WTC11 (cell line): ENCODE results near the gene PEX6. TPM values are rescaled to one million over a fixed set of nuclear protein-coding genes. Genes with fewer than 3 reads are reported as not detected.
A peak's percentile ranks its signal among the peaks of the same experiment; 100 is the strongest.

Experiments
- ATAC-seq: fragments of 200-7000 bp; cut with Tn5 transposase; 2 replicates; pipeline ENCODE4 v1.10.0; 2021; ENCODE audit warnings: mild to moderate bottlenecking, moderate library complexity
- CTCF ChIA-PET: fragments of 300-600 bp; sonication (Branson Sonifier 250); formaldehyde crosslinking; loops from one replicate; lab custom pipeline; 2021; ENCODE audit warnings: antibody characterized with exemption; lab: Charles Lee
- POLR2A ChIA-PET: fragments of 350-600 bp; sonication (Branson Sonifier 250); formaldehyde crosslinking; loops from one replicate; lab custom pipeline; 2021; ENCODE audit warnings: antibody characterized with exemption; lab: Charles Lee
- DNase-seq: peaks from one replicate; pipeline ENCODE4 v3.0.0; 2021; ENCODE audit warnings: low spot score
- H3K27ac Mint-ChIP-seq: 2 replicates; pipeline ENCODE4 v1.8.0; 2021; ENCODE audit warnings: mixed read lengths
- H3K27me3 Mint-ChIP-seq: 2 replicates; pipeline ENCODE4 v1.8.0; 2021; ENCODE audit warnings: low read depth, mild to moderate bottlenecking, moderate library complexity, mixed read lengths
- H3K36me3 Mint-ChIP-seq: 2 replicates; pipeline ENCODE4 v1.8.0; 2021; ENCODE audit warnings: mixed read lengths
- H3K4me1 Mint-ChIP-seq: 2 replicates; pipeline ENCODE4 v1.8.0; 2022; ENCODE audit warnings: mixed read lengths
- H3K4me3 Mint-ChIP-seq: 2 replicates; pipeline ENCODE4 v1.8.0; 2021; ENCODE audit warnings: mild to moderate bottlenecking, moderate library complexity, mixed read lengths
- H3K9me3 Mint-ChIP-seq: 2 replicates; pipeline ENCODE4 v1.8.0; 2021; ENCODE audit warnings: mixed read lengths
- FOXJ3 ChIP-seq: sonication (generic); formaldehyde crosslinking; IDR thresholded peaks from 2 replicates; pipeline ENCODE4 v1.9.0; 2021; ENCODE audit warnings: missing genetic modification reagents, mild to moderate bottlenecking, borderline replicate concordance
- HMGA2 ChIP-seq: fragments of 250-450 bp; sonication (Bioruptor Pico); IDR thresholded peaks from 2 replicates; pipeline ENCODE4 v1.4.0; 2021; ENCODE audit warnings: mild to moderate bottlenecking, moderate library complexity
- MYBL2 ChIP-seq: sonication (generic); formaldehyde crosslinking; IDR thresholded peaks from 2 replicates; pipeline ENCODE4 v1.8.1; 2023; ENCODE audit warnings: mild to moderate bottlenecking, moderate library complexity, missing genetic modification reagents
- NFE2L1 ChIP-seq: sonication (generic); formaldehyde crosslinking; IDR thresholded peaks from 2 replicates; pipeline ENCODE4 v1.8.1; 2023; ENCODE audit warnings: missing genetic modification reagents
- TCF7 ChIP-seq: sonication (generic); formaldehyde crosslinking; IDR thresholded peaks from 2 replicates; pipeline ENCODE4 v1.8.0; 2022; ENCODE audit warnings: mild to moderate bottlenecking, low read depth, missing genetic modification reagents, moderate library complexity
- total RNA-seq: library from RNA; stranded (reverse); gene quantifications from 3 replicates; pipeline ENCODE4 v1.2.3, GENCODE V29; 2021
- TF ChIP-seq, protein P1 (sequence below): sonication (generic); formaldehyde crosslinking; IDR thresholded peaks from 2 replicates; pipeline ENCODE4 v1.8.1; 2023; ENCODE audit warnings: mild to moderate bottlenecking, missing genetic modification reagents, moderate library complexity
- TF ChIP-seq, protein P2 (sequence below): sonication (generic); formaldehyde crosslinking; IDR thresholded peaks from 2 replicates; pipeline ENCODE4 v1.8.0; 2023; ENCODE audit warnings: missing genetic modification reagents, mild to moderate bottlenecking, borderline replicate concordance
- TF ChIP-seq, protein P3 (sequence below): sonication (generic); formaldehyde crosslinking; IDR thresholded peaks from 2 replicates; pipeline ENCODE4 v1.8.1; 2022; ENCODE audit warnings: mild to moderate bottlenecking, missing genetic modification reagents, moderate library complexity, borderline replicate concordance
- TF ChIP-seq, protein P4 (sequence below): fragments of 250-450 bp; sonication (Bioruptor Pico); conservative IDR thresholded peaks from 2 replicates; pipeline ENCODE4 v1.9.0; 2021; ENCODE audit warnings: mild to moderate bottlenecking
- TF ChIP-seq, protein P5 (sequence below): sonication (generic); formaldehyde crosslinking; IDR thresholded peaks from 2 replicates; pipeline ENCODE4 v1.8.1; 2023; ENCODE audit warnings: mild to moderate bottlenecking, missing genetic modification reagents, borderline replicate concordance
- TF ChIP-seq, protein P6 (sequence below): sonication (generic); formaldehyde crosslinking; IDR thresholded peaks from 2 replicates; pipeline ENCODE4 v1.8.1; 2022; ENCODE audit warnings: mild to moderate bottlenecking, moderate library complexity, missing genetic modification reagents
- TF ChIP-seq, protein P7 (sequence below): sonication (generic); formaldehyde crosslinking; IDR thresholded peaks from 2 replicates; pipeline ENCODE4 v1.8.0; 2022; ENCODE audit warnings: mild to moderate bottlenecking, missing genetic modification reagents

Gene PEX6
- total RNA-seq, 1 experiment from 2014 or later, result 8.2 TPM

DNA sequence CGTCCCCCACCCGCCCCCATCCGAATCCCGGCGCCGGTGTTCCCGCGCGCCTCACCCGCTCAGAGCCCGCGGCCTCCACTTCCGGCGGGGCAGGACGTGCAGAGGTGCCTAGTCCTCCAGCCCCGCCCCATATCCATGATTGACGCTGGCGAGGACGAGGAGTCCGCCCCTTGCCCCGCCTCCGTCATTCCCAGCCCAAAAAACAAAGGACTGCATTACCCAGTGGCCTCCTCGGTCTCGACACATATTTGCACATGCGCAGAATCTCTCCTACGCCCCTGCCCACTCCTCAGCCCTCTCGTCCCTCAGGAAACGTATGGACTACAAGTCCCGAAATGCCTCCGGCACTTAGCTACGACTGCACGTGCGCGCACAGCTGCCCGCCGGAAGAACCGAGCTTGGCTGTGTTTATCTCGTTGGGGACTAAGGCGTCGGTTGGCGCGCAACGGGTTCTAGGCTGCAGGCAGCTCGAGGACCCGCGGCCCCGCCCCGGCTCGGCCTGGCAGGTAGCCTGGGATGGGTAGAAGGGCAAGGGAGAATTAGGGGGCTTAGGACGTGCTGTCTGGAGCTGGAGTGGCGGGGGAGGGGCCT lies 35.0 kb upstream of the PEX6 start, which contains the start of the genes KLHDC3 and MEA1 (continued):
- TF ChIP-seq, protein P1, sequence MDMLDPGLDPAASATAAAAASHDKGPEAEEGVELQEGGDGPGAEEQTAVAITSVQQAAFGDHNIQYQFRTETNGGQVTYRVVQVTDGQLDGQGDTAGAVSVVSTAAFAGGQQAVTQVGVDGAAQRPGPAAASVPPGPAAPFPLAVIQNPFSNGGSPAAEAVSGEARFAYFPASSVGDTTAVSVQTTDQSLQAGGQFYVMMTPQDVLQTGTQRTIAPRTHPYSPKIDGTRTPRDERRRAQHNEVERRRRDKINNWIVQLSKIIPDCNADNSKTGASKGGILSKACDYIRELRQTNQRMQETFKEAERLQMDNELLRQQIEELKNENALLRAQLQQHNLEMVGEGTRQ, result peak; percentile 80
- no peak for TF ChIP-seq NFE2L1
- TF ChIP-seq MYBL2, result no peak
- no peak for TF ChIP-seq TCF7 (CRISPR knock-in tag)
- TF ChIP-seq HMGA2 (CRISPR knock-in tag), result no peak
- TF ChIP-seq, all 79 proteins: peak for 10

DNA sequence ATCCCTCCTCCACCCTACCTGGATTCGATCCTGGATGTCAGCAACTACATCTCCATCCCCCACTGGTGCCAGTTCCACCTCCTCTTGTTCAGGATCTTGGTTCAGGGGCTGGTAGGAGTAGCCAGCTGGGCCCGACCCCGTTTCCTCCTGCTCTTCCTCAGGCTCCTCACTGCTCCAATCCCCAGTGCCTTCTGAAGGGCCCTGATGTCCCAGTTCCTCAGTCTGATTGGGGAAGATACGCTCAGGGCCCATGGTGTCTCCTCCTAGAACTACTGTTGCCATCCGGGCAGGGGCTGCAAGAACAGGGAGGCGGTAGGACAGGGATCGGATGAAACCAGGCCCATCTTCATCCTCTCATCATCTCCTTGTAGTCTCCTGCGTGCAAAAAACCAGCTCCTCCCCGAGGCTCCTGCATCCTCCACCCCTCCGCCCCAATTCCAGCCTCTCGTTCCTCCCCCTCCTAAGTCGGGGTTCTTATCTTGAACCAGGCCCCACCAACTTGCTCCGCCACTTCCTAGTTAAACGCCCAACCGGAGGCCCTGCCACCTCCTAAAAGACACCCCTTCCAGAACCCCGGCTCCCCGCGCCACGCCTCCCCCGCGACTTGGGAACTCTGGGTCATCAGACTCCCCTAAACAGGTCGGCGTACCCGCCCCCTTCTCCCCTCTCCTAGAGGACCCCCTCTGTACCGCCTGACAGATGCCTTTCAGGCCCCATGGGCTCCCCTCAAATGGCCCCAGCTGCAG lies 34.3 kb upstream of the PEX6 start:
- H3K9me3 Mint-ChIP-seq, result no peaks in the 10 kb centered on the region
- H3K27me3 Mint-ChIP-seq, result no peaks in the 10 kb centered on the region
- POLR2A ChIA-PET, result interaction anchor here (0.7 to 1.7 kb wide), 11 partner anchors 8 to 230 kb away, joined by 3 to 9 read pairs (median 5); partner anchors contain the start of genes CNPY3, KLC4, MRPL2 and PPP2R5D
- TF ChIP-seq, protein P2, sequence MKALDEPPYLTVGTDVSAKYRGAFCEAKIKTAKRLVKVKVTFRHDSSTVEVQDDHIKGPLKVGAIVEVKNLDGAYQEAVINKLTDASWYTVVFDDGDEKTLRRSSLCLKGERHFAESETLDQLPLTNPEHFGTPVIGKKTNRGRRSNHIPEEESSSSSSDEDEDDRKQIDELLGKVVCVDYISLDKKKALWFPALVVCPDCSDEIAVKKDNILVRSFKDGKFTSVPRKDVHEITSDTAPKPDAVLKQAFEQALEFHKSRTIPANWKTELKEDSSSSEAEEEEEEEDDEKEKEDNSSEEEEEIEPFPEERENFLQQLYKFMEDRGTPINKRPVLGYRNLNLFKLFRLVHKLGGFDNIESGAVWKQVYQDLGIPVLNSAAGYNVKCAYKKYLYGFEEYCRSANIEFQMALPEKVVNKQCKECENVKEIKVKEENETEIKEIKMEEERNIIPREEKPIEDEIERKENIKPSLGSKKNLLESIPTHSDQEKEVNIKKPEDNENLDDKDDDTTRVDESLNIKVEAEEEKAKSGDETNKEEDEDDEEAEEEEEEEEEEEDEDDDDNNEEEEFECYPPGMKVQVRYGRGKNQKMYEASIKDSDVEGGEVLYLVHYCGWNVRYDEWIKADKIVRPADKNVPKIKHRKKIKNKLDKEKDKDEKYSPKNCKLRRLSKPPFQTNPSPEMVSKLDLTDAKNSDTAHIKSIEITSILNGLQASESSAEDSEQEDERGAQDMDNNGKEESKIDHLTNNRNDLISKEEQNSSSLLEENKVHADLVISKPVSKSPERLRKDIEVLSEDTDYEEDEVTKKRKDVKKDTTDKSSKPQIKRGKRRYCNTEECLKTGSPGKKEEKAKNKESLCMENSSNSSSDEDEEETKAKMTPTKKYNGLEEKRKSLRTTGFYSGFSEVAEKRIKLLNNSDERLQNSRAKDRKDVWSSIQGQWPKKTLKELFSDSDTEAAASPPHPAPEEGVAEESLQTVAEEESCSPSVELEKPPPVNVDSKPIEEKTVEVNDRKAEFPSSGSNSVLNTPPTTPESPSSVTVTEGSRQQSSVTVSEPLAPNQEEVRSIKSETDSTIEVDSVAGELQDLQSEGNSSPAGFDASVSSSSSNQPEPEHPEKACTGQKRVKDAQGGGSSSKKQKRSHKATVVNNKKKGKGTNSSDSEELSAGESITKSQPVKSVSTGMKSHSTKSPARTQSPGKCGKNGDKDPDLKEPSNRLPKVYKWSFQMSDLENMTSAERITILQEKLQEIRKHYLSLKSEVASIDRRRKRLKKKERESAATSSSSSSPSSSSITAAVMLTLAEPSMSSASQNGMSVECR (CRISPR knock-in tag), result 0 out of 2 replicates have a peak, but pooled peaks have one; percentile 17
- TF ChIP-seq, protein P3, sequence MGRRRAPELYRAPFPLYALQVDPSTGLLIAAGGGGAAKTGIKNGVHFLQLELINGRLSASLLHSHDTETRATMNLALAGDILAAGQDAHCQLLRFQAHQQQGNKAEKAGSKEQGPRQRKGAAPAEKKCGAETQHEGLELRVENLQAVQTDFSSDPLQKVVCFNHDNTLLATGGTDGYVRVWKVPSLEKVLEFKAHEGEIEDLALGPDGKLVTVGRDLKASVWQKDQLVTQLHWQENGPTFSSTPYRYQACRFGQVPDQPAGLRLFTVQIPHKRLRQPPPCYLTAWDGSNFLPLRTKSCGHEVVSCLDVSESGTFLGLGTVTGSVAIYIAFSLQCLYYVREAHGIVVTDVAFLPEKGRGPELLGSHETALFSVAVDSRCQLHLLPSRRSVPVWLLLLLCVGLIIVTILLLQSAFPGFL (CRISPR knock-in tag), result no peak
- H3K4me1 Mint-ChIP-seq, result peaks cover 28% of the 10 kb centered on the region
- H3K4me3 Mint-ChIP-seq, result peak overlapping the region; percentile 99
- peak; percentile 10; the same call in 1 of the 2 replicates for ATAC-seq
- peak overlapping the region; percentile 90 for H3K27ac Mint-ChIP-seq
- CTCF ChIA-PET, result interaction anchor here (0.7 to 3.1 kb wide), 14 partner anchors 16 to 216 kb away, joined by 3 to 22 read pairs (median 4); partner anchors contain the start of genes DNPH1, PEX6, PPP2R5D and PTK7
- H3K36me3 Mint-ChIP-seq, result peaks cover 54% of the 10 kb centered on the region
- no peak for DNase-seq

DNA sequence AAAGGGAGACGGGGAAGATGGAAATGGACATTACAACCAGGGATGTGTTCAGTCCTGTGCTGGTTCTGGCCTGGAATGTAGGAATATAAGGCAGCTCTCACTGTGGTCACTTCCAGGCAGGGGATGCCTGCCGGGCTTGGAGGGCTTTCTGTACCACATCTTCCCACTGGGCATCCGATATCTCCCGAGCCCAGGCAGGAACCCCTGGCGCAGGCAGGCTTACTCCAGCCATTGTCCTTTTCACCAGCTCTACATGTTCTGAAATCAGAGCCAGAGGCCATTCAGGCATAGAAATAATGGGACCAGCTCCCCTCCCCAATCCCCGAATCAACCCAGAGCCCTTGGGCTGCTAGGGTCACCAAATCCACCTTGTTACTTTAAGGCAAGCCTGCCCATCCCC lies 33.4 kb upstream of the PEX6 start:
- ChIA-PET CTCF (interaction anchor here (0.6 to 3.1 kb wide), 2 partner anchors 48 to 68 kb away, joined by 3 to 17 read pairs; no protein-coding TSS in a partner anchor), POLR2A (interaction anchor here (1.6 kb wide), 1 partner anchor 10 kb away, joined by 7 read pairs; the partner anchor contains the start of gene RRP36)
- Mint-ChIP-seq H3K27me3 (no peaks in the 10 kb centered on the region), H3K4me1 (peaks cover 28% of the 10 kb centered on the region), H3K4me3 (peak overlapping the region; percentile 99), H3K36me3 (peaks cover 50% of the 10 kb centered on the region), H3K27ac (no peak overlapping the region), H3K9me3 (no peaks in the 10 kb centered on the region)
- ATAC-seq (no peak), DNase-seq (no peak)
- TF ChIP-seq, protein P4, sequence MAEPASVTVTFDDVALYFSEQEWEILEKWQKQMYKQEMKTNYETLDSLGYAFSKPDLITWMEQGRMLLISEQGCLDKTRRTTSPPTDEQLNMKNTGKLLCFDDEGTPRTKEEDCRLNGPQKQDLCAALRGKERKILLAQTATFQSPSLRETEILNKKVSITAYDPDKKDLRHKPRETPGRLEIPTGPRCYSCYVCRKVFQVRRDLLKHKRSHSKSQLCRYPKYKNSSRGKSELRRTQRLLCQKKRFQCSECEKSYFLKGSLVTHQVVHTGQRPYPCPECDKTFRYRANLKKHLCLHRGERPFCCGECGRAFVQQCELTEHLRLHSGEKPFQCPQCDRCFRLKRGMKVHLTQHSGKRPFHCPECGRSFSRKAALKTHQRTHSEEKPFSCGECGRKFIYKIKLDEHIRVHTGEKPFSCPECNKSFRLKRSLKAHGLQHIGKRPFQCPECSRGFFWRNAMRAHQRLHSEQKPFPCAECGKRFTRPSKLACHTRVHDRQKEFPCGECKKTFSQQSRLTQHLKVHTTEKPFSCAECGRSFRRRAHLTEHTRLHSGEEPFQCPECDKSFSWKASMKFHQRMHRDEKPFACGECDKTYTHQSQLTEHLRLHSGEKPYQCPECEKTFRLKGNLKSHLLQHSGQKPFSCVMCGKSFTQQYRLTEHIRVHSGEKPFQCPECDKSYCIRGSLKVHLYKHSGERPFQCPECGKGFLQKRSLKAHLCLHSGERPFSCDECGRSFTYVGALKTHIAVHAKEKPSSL (CRISPR knock-in tag), result no peak
- TF ChIP-seq, protein P5, sequence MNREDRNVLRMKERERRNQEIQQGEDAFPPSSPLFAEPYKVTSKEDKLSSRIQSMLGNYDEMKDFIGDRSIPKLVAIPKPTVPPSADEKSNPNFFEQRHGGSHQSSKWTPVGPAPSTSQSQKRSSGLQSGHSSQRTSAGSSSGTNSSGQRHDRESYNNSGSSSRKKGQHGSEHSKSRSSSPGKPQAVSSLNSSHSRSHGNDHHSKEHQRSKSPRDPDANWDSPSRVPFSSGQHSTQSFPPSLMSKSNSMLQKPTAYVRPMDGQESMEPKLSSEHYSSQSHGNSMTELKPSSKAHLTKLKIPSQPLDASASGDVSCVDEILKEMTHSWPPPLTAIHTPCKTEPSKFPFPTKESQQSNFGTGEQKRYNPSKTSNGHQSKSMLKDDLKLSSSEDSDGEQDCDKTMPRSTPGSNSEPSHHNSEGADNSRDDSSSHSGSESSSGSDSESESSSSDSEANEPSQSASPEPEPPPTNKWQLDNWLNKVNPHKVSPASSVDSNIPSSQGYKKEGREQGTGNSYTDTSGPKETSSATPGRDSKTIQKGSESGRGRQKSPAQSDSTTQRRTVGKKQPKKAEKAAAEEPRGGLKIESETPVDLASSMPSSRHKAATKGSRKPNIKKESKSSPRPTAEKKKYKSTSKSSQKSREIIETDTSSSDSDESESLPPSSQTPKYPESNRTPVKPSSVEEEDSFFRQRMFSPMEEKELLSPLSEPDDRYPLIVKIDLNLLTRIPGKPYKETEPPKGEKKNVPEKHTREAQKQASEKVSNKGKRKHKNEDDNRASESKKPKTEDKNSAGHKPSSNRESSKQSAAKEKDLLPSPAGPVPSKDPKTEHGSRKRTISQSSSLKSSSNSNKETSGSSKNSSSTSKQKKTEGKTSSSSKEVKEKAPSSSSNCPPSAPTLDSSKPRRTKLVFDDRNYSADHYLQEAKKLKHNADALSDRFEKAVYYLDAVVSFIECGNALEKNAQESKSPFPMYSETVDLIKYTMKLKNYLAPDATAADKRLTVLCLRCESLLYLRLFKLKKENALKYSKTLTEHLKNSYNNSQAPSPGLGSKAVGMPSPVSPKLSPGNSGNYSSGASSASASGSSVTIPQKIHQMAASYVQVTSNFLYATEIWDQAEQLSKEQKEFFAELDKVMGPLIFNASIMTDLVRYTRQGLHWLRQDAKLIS (CRISPR knock-in tag), result no peak
- TF ChIP-seq NFE2L1 (no peak), FOXJ3 (CRISPR knock-in tag) (no peak)
- TF ChIP-seq, protein P6, sequence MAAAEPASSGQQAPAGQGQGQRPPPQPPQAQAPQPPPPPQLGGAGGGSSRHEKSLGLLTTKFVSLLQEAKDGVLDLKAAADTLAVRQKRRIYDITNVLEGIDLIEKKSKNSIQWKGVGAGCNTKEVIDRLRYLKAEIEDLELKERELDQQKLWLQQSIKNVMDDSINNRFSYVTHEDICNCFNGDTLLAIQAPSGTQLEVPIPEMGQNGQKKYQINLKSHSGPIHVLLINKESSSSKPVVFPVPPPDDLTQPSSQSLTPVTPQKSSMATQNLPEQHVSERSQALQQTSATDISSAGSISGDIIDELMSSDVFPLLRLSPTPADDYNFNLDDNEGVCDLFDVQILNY, result no peak
- TF ChIP-seq, protein P7, sequence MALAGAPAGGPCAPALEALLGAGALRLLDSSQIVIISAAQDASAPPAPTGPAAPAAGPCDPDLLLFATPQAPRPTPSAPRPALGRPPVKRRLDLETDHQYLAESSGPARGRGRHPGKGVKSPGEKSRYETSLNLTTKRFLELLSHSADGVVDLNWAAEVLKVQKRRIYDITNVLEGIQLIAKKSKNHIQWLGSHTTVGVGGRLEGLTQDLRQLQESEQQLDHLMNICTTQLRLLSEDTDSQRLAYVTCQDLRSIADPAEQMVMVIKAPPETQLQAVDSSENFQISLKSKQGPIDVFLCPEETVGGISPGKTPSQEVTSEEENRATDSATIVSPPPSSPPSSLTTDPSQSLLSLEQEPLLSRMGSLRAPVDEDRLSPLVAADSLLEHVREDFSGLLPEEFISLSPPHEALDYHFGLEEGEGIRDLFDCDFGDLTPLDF (CRISPR knock-in tag), result no peak
